Lung (tissue), 12 donors: Measurements from ENCODE around the gene L3MBTL4. TPM values are rescaled to one million over a fixed set of nuclear protein-coding genes. Genes with fewer than 3 reads are reported as not detected.
"Not testable (repeated sequence)": the region's sequence is repeated elsewhere in the genome, so short reads cannot be mapped to it uniquely, and the experiment has no call there.

Source experiments
- ATAC-seq: fragments of 200-7000 bp; cut with Tn5 transposase; one replicate; pipeline ENCODE4 v1.9.1; 2020; ENCODE audit warnings: moderate number of reproducible peaks; ENCODE audit not compliant: insufficient read depth, low FRiP score
- DNase-seq, 3 donors: peaks; one replicate each; pipeline ENCODE4 v3.0.0-alpha.2; 2013 to 2017
- H3K27ac ChIP-seq, 2 donors: one replicate each; pipeline ENCODE4 v1.5.1; 2013; ENCODE audit warnings: mild to moderate bottlenecking in 2 of 2, moderate library complexity in 2 of 2, control low read depth in 1 of 2, inconsistent platforms in 1 of 2, low read depth in 1 of 2, low read length in 1 of 2
- H3K27me3 ChIP-seq, 3 donors: one replicate each; pipeline ENCODE4 v1.5.1; 2013; ENCODE audit warnings: low read length in 2 of 3; ENCODE audit not compliant: control insufficient read depth in 3 of 3, insufficient read depth in 3 of 3
- H3K36me3 ChIP-seq, 4 donors: one replicate each; pipeline ENCODE4 v1.5.1; 2013; ENCODE audit warnings: low read length in 4 of 4, mild to moderate bottlenecking in 1 of 4, moderate library complexity in 1 of 4; ENCODE audit not compliant: control insufficient read depth in 4 of 4, insufficient read depth in 4 of 4
- H3K4me1 ChIP-seq, 5 donors: one replicate each; pipeline ENCODE4 v1.5.1; 2013; ENCODE audit warnings: low read length in 5 of 5, mild to moderate bottlenecking in 2 of 5, moderate library complexity in 1 of 5; ENCODE audit not compliant: control insufficient read depth in 5 of 5, insufficient read depth in 5 of 5
- H3K4me3 ChIP-seq: one replicate; pipeline ENCODE4 v1.5.1; 2013; ENCODE audit warnings: mild to moderate bottlenecking, control low read depth, moderate library complexity
- H3K9ac ChIP-seq, 2 donors: one replicate each; pipeline ENCODE4 v1.5.1; 2013; ENCODE audit warnings: low read length in 2 of 2, control low read depth in 1 of 2; ENCODE audit not compliant: insufficient read depth in 1 of 2
- H3K9me3 ChIP-seq, 4 donors: one replicate each; pipeline ENCODE4 v1.5.1; 2013; ENCODE audit warnings: low read length in 3 of 4, mild to moderate bottlenecking in 1 of 4, moderate library complexity in 1 of 4; ENCODE audit not compliant: control insufficient read depth in 4 of 4, insufficient read depth in 3 of 4
- WGBS, 2 donors: extraction: QIAGEN DNeasy Blood & Tissue Kit; methylation state at CpG; one replicate each; pipeline ENCODE4 v1.1.7; 2013; 5-methylcytosine and 5-hydroxymethylcytosine counted together
- polyA plus RNA-seq, 2 donors: library from polyadenylated mRNA; stranded (reverse); fragments of 200-250 nt; gene quantifications; one replicate each; pipeline ENCODE4 v1.2.1, GENCODE V29; 2013
- total RNA-seq, 2 donors: library from RNA; depleted of rRNA in 1 of 2; stranded (reverse); fragments of >200 nt in 1 of 2; gene quantifications; one replicate each; pipeline ENCODE4 v1.2.1, GENCODE V29; 2014 to 2021
- TF ChIP-seq, protein P1 (sequence below): IDR thresholded peaks from 2 replicates; pipeline ENCODE4 v1.5.1; 2012; ENCODE audit warnings: mild to moderate bottlenecking; ENCODE audit errors: control extremely low read depth, extremely low read depth
- donor health status: control.
- donor health status: control.
- donor health status: Bipolar disorder and iron deficiency.
- donor health status: healthy.
- donor health status: DM: yes; HTN: yes; CAD: no.

The L3MBTL4 gene
- total and polyA plus RNA-seq, 4 donors = 2.8 to 16.8 (median 9.9) TPM

DNA sequence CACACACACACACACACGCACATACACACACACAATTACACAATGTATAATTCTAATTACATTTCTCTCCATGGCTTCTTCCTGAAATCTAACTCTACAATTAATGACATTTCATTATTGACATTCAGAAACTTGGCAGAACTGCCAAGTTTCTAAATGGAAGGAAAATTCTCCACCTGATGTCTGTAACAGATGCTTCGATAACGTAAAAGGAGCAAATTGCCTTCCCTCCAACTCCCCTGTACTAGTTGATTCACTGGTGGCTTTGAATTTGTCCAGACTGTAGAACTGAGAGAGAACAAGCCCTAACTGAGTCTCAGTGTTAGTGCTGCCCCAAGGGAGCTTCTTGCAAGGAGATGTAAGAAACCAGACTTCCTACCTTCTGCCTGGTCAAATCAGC is 264.3 kb downstream of the L3MBTL4 start:
- peaks cover 0 to 2% (median 0%) of the 10 kb centered on the region in 4 donors for H3K36me3 ChIP-seq
- H3K9ac ChIP-seq = no peak overlapping the region
- H3K27me3 ChIP-seq = no peaks in the 10 kb centered on the region
- WGBS, 2 donors = 90 to 93% methylated on average over 3 of the region's 3 CpGs
- H3K4me3 ChIP-seq = no peak overlapping the region
- TF ChIP-seq, protein P1, sequence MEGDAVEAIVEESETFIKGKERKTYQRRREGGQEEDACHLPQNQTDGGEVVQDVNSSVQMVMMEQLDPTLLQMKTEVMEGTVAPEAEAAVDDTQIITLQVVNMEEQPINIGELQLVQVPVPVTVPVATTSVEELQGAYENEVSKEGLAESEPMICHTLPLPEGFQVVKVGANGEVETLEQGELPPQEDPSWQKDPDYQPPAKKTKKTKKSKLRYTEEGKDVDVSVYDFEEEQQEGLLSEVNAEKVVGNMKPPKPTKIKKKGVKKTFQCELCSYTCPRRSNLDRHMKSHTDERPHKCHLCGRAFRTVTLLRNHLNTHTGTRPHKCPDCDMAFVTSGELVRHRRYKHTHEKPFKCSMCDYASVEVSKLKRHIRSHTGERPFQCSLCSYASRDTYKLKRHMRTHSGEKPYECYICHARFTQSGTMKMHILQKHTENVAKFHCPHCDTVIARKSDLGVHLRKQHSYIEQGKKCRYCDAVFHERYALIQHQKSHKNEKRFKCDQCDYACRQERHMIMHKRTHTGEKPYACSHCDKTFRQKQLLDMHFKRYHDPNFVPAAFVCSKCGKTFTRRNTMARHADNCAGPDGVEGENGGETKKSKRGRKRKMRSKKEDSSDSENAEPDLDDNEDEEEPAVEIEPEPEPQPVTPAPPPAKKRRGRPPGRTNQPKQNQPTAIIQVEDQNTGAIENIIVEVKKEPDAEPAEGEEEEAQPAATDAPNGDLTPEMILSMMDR = no peak
- DNase-seq = no peak
- ATAC-seq = no peak
- H3K9me3 ChIP-seq = no peaks in the 10 kb centered on the region
- no peaks in the 10 kb centered on the region for H3K4me1 ChIP-seq
- no peak overlapping the region for H3K27ac ChIP-seq

DNA sequence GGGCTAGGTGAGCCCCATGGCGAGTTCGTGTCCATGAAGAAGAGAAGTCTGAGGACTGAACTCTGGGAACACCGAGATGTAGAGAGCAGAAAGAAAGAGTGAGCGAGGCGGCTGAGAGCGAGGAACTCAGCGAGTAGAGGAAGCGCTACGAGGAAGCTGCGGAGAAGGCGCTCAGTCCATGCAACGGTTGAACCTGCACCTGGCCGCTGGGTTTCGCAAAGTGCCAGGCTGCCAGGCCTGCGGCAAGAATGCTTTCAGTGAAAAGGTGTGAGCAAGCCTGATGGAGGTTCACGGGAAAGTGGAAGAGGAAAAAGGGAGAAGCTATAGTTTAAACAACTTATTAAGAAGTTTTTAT is 268.4 kb downstream of the L3MBTL4 start:
- Histone ChIP-seq H3K27me3 (no peaks in the 10 kb centered on the region), H3K4me1 (no peaks in the 10 kb centered on the region), H3K27ac (no peak overlapping the region), H3K36me3 (peaks cover 0 to 2% (median 0%) of the 10 kb centered on the region in 4 donors), H3K9ac (no peak overlapping the region), H3K4me3 (no peak overlapping the region), H3K9me3 (no peaks in the 10 kb centered on the region)
- DNase-seq (no peak), ATAC-seq (no peak)
- TF ChIP-seq, protein P1 = no peak
- 90 to 95% methylated on average over 16 of the region's 16 CpGs for WGBS, 2 donors

DNA sequence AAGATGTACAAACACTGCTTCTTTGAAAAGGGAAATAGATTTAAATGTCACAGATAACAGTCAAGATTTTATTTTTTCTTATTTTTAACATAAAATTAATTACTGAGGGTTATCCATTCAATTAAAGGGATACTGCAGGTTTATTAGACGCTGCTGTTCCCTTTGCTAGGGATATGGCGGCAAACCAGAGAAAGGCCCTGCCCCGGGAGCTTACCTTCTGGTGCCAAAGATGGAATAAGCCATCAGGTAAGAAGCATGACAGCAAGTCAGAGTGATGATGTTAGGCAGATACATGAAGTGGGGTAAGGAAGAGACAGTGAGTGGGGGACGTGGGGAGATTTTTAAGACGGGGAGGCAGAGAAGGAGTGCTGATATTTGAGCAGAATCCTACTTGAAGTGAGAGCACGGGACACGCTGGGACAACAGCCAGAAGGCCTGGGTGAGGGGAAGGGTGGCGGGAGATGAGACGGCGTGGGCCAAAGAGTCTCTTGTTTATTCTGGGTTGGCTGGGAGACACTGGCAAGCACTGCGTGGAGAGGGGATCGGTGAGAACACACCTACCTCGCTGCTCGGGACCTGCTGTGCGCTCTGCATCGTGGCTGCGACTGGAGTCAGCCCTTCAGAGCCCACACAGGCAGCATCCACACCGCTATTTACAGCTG is 268.9 kb downstream of the L3MBTL4 start:
- Histone ChIP-seq H3K9me3 (no peaks in the 10 kb centered on the region), H3K4me1 (no peaks in the 10 kb centered on the region), H3K9ac (no peak overlapping the region), H3K27me3 (no peaks in the 10 kb centered on the region), H3K36me3 (peaks cover 0 to 2% (median 0%) of the 10 kb centered on the region in 4 donors), H3K27ac (no peak overlapping the region), H3K4me3 (no peak overlapping the region)
- DNase-seq (peak; percentile 26 to 61 (median 47)), ATAC-seq (no peak)
- TF ChIP-seq, protein P1 = no peak
- 83 to 84% methylated on average over 18 of the region's 18 CpGs for WGBS, 2 donors

DNA sequence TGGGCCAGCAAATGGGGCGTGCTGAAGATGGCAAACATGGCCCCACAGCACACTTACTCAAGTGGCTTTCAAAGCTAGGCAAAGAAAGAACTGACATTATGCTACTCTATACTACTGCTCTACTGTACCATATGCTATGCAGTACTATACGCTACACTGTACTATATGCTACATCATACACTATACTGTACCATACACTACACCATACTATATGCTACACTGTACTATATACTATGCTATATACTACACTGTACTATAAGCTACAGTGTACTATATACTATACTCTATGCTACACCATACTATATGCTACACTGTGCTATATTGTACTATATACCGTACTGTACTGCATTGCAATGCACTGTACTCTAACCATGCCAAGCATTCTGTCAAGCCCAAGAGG is 275.7 kb downstream of the L3MBTL4 start:
- no peaks in the 10 kb centered on the region for H3K27me3 ChIP-seq
- no peaks in the 10 kb centered on the region for H3K9me3 ChIP-seq
- H3K27ac ChIP-seq = no peak overlapping the region
- TF ChIP-seq, protein P1 = no peak
- H3K4me3 ChIP-seq = no peak overlapping the region
- H3K36me3 ChIP-seq = peaks cover 0 to 2% (median 0%) of the 10 kb centered on the region in 4 donors
- no peaks in the 10 kb centered on the region for H3K4me1 ChIP-seq
- ATAC-seq (no peak), DNase-seq (no peak)
- WGBS, 2 donors = 96 to 98% methylated on average over 3 of the region's 3 CpGs
- no peak overlapping the region for H3K9ac ChIP-seq

DNA sequence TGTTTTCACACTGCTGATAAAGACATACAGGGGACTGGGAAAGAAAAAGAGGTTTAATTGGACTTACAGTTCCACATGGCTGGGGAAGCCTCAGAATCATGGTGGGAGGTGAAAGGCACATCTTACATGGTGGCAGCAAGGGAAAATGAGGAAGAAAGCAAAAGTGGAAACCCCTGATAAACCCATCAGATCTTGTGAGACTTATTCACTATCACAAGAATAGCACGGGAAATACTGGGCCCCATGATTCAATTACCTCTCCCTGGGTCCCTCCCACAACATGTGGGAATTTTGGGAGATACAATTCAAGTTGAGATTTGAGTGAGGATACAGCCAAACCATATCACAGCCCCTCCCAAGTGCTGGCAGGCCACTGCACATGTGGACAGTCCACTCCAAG is 278.8 kb downstream of the L3MBTL4 start:
- not testable (repeated sequence) for DNase-seq, H3K4me3 ChIP-seq, ATAC-seq, H3K9me3 ChIP-seq, H3K4me1 ChIP-seq, H3K27ac ChIP-seq, H3K9ac ChIP-seq, H3K27me3 ChIP-seq, H3K36me3 ChIP-seq
- 92 to 94% methylated on average over 1 of the region's 1 CpG for WGBS, 2 donors
